Prostate gland (tissue), 2 donors: ENCODE measurements around the gene AKAP8L. TPM values are rescaled to one million over a fixed set of nuclear protein-coding genes. Genes with fewer than 3 reads are reported as not detected.

ENCODE experiments used
- DNase-seq: peaks from one replicate; pipeline ENCODE4 v3.0.0-alpha.2; 2019; ENCODE audit warnings: low spot score
- H3K27ac ChIP-seq, 2 donors: fragments of 200-600 bp; sonication (generic); 2 replicates each; pipeline ENCODE4 v1.5.1; 2017 to 2019
- H3K27me3 ChIP-seq: fragments of 200-600 bp; sonication (generic); replicated peaks from 2 replicates; pipeline ENCODE4 v1.5.1; 2019; ENCODE audit not compliant: insufficient read depth
- H3K36me3 ChIP-seq, 2 donors: fragments of 200-600 bp; sonication (generic); 1 replicate in 1 of 2; 2 replicates in 1 of 2; pipeline versions ENCODE4 v1.5.1 to v1.8.1; 2017 to 2019
- H3K4me1 ChIP-seq: fragments of 200-600 bp; sonication (generic); replicated peaks from 2 replicates; pipeline ENCODE4 v1.5.1; 2019
- H3K4me3 ChIP-seq, 2 donors: fragments of 200-600 bp; sonication (generic); 2 replicates each; pipeline ENCODE4 v1.5.1; 2017 to 2019
- H3K9me3 ChIP-seq: fragments of 200-600 bp; sonication (generic); 2 replicates; pipeline ENCODE4 v1.5.1; 2017
- POLR2A ChIP-seq: fragments of 450-650 bp; IDR thresholded peaks from one replicate; pipeline ENCODE4 v1.6.1; 2016; ENCODE audit warnings: antibody characterized with exemption, mild to moderate bottlenecking
- POLR2AphosphoS5 ChIP-seq: sonication (generic); formaldehyde crosslinking; IDR thresholded peaks from one replicate; pipeline ENCODE4 v1.6.1; 2017; ENCODE audit warnings: antibody characterized with exemption
- WGBS: methylation state at CpG from one replicate; pipeline ENCODE4 v1.1.5; 2018; 5-methylcytosine and 5-hydroxymethylcytosine counted together
- intact Hi-C: fragments of 100-400 bp; cut with DNase I; formaldehyde crosslinking; loops from one replicate; pipeline ENCODE4 v1.14.2; 2022
- total RNA-seq, 2 donors: library from RNA; depleted of rRNA; stranded (reverse); fragments of >200 nt; gene quantifications; one replicate each; pipeline ENCODE4 v1.1.0, GENCODE V29; 2016
- TF ChIP-seq, protein P1 (sequence below), 4 experiments: fragments of 200-600 bp in 2 of 4; fragments of 450-650 bp in 2 of 4; sonication (generic) in 2 of 4; IDR thresholded peaks; 1 replicate in 3 of 4; 2 replicates in 1 of 4; pipeline ENCODE4 v1.5.1; 2016 to 2019; ENCODE audit warnings: antibody characterized with exemption in 4 of 4, mild to moderate bottlenecking in 2 of 4, moderate library complexity in 2 of 4

AKAP8L gene
- total RNA-seq: 100 to 1,000 TPM; 107 to 269 TPM

DNA sequence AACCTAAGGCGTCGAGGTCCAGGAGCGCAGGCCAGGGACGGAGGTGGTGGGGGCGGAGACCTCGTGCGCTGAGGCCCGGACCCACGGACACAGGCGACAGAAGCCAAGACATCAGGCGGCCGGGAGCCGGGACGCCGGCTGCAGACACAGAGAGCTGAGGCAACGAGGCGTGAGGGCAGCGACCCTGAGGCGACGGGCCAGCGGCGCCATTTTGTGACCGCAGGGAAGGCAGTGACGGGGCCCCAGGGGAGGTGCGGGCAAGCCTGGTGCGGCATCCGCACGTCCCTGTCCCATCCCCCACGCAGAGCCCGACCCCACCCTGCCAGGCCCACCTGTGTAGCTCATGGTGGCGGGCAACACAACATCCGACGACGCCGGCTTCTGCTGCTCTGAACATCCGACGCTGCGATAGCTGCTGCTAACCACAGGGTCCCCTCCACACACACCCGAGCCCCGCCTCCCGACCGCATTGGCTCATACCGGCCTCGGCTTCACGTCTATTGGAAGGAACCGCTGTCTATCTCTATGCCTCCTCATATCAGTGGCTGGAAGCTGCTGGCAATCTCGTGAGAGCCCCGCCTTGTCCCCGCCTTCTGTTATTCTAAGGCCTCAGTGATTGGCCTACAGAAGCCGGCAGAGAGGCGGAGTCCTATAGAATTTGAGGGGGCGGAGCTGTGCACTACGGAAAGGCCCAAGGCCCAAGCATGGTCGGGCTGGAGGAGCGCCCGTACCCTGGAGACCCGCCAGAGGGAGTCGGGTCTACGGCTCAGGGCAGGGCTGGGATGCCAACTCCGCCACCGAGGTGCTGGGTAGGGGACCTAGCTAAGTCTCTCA is at the start of gene AKAP8L:
Gene AKAP8L, minus strand, starts transcription at position 410 of the 834 bp plus-strand sequence. Its CDS starts 65 bp downstream, at position 345.
- H3K27me3 ChIP-seq: no peaks in the 10 kb centered on the region
- no peaks in the 10 kb centered on the region for H3K9me3 ChIP-seq
- peak; percentile 83 for TF ChIP-seq POLR2A
- TF ChIP-seq, protein P1, sequence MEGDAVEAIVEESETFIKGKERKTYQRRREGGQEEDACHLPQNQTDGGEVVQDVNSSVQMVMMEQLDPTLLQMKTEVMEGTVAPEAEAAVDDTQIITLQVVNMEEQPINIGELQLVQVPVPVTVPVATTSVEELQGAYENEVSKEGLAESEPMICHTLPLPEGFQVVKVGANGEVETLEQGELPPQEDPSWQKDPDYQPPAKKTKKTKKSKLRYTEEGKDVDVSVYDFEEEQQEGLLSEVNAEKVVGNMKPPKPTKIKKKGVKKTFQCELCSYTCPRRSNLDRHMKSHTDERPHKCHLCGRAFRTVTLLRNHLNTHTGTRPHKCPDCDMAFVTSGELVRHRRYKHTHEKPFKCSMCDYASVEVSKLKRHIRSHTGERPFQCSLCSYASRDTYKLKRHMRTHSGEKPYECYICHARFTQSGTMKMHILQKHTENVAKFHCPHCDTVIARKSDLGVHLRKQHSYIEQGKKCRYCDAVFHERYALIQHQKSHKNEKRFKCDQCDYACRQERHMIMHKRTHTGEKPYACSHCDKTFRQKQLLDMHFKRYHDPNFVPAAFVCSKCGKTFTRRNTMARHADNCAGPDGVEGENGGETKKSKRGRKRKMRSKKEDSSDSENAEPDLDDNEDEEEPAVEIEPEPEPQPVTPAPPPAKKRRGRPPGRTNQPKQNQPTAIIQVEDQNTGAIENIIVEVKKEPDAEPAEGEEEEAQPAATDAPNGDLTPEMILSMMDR (IDR thresholded peaks at IDR 0.05): peak in 2 of 4 experiments; percentile 73 to 76
- TF ChIP-seq POLR2AphosphoS5: peak; percentile 97
- H3K4me1 ChIP-seq: peaks cover 28% of the 10 kb centered on the region
- peak within 1 kb of the TSS; percentile 83 to 85 for H3K27ac ChIP-seq
- H3K36me3 ChIP-seq: peaks cover 0 to 5% of the 10 kb centered on the region in 2 donors
- WGBS: under 1% methylated on average over 61 of the region's 61 CpGs
- H3K4me3 ChIP-seq: peak within 1 kb of the TSS; percentile 92 to 97
- intact Hi-C loops: loop anchor here (5.0 kb wide), 2 partner anchors 36 to 86 kb away; partner anchors contain the start of gene BRD4
- peak; percentile 99 for DNase-seq

GRCh38 chr19:15467734-15468214 is 49.0 kb upstream of the AKAP8L start:
- H3K4me1 ChIP-seq: no peaks in the 10 kb centered on the region
- no peak for DNase-seq
- no peak overlapping the region for H3K4me3 ChIP-seq
- intact Hi-C loops: no loop called here
- H3K36me3 ChIP-seq: no peaks in the 10 kb centered on the region
- no peak overlapping the region for H3K27ac ChIP-seq
- TF ChIP-seq, protein P1 (IDR thresholded peaks at IDR 0.05): no peak
- TF ChIP-seq POLR2A: no peak
- no peak for TF ChIP-seq POLR2AphosphoS5
- peaks cover 5% of the 10 kb centered on the region for H3K27me3 ChIP-seq
- 89% methylated on average over 6 of the region's 6 CpGs for WGBS
- H3K9me3 ChIP-seq: no peaks in the 10 kb centered on the region

DNA sequence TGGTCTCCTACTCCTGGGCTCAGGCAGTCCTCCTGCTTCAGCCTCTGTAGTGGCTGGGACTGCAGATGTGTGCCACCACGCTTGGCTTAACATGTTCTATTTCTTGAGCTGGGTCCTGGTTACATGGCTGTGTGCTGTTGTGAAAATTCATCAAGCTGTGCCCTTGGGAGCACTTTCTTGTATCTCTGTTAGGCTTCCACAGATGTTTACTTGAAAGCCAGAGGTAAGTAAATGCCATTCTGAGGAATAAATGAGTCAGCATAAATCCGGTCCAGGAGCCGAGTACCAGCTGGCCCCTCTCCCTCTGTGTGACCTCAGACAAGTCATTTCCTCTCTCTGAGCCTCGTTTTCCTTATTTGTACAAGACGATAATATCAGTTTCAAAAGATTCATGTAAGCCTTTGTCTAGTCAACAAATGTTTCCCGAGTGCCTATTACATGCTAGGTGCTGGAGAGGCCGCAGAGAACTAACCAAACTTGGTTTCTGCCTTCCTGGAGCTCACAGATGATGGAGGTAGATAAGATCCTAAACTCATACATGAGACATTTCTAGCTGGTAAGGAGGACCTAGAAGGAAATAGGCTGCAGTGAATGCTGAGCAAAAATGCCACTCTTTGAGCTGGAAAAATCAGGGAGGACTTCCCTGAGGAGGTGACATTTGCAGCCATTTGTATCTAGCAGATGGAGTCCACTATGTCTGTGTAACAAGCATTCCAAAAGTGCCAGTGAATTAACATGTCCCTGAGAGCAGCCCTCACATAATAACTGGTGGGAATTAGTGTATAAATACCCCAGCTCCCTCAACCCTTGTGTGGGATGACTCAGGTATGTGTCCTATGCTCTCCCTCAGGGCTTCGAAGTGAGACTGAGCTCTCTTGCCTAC is 48.3 kb upstream of the AKAP8L start:
- intact Hi-C loops: no loop called here
- WGBS: 44% methylated on average over 8 of the region's 8 CpGs
- H3K27ac ChIP-seq: no peak overlapping the region
- TF ChIP-seq POLR2AphosphoS5: peak; percentile 24
- TF ChIP-seq POLR2A: no peak
- no peaks in the 10 kb centered on the region for H3K9me3 ChIP-seq
- no peak for DNase-seq
- peaks cover 5% of the 10 kb centered on the region for H3K27me3 ChIP-seq
- no peaks in the 10 kb centered on the region for H3K4me1 ChIP-seq
- H3K4me3 ChIP-seq: no peak overlapping the region
- no peaks in the 10 kb centered on the region for H3K36me3 ChIP-seq

DNA sequence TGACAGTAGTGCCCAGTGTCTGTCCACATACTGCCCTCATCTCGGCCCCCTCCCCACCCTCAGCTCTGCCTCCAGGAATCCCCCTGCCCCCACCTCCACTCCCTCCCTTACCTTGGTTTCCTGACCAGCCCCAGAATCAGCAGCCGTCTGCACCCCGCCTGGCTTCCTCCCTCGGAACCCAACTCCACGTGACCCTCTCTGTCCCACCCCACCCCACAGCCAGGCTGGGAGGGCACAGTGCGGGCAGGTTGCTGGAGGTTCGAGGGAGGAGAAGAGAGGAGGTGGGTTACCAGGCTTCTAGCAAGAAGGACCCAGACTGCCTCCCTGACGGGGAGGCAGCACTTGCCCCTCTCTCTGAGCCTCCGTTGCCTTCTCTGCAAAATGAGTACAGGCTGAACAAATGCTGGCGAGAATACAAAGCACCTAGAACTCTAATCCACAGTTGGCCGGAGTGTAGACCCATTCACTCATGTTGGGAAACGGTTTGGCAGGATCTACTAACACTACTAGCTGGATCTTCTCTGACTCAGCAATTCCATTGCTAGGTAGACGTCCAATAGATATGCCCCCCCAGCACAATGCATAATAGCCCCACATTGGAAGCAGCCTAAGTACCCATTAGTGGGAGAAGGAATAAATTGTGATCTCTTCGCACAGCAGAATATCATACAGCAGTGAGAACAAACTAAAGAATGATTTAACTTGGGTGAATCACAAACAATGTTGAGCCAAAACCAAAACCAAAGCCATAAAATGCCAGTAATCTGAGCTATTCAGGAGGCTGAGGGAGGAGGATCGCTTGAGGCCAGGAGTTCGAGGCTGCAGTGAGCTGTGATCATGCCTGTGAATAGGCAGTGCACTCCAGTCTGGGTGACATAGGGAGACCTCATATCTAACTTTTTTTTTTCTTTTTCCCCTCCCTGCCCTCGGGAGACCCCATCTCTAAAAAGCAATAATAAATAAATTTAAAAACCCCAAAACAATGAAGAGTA is 45.9 kb upstream of the AKAP8L start, which contains the start of gene RASAL3:
Gene RASAL3, minus strand, starts transcription at position 151 of the 992 bp plus-strand sequence. CDS start 186 bp downstream, outside the sequence.
- Histone ChIP-seq H3K4me1 (no peaks in the 10 kb centered on the region), H3K9me3 (no peaks in the 10 kb centered on the region), H3K36me3 (no peaks in the 10 kb centered on the region), H3K27ac (no peak within 1 kb of the TSS), H3K27me3 (peaks cover 5% of the 10 kb centered on the region), H3K4me3 (peak within 1 kb of the TSS; percentile 17 to 18)
- no peak for TF ChIP-seq POLR2AphosphoS5
- no peak for TF ChIP-seq POLR2A
- TF ChIP-seq, protein P1 (IDR thresholded peaks at IDR 0.05): no peak
- intact Hi-C loops: no loop called here
- 32% methylated on average over 17 of the region's 17 CpGs for WGBS
- no peak for DNase-seq
